GM18867 (cell line): Measurements from ENCODE around the gene E2F7.

ENCODE experiments used
- ATAC-seq: cut with Tn5 transposase; IDR thresholded peaks from one replicate; pipeline ENCODE4 v1.9.1; 2021; ENCODE audit warnings: mild to moderate bottlenecking, moderate library complexity; ENCODE audit not compliant: unreplicated experiment

Gene E2F7

DNA sequence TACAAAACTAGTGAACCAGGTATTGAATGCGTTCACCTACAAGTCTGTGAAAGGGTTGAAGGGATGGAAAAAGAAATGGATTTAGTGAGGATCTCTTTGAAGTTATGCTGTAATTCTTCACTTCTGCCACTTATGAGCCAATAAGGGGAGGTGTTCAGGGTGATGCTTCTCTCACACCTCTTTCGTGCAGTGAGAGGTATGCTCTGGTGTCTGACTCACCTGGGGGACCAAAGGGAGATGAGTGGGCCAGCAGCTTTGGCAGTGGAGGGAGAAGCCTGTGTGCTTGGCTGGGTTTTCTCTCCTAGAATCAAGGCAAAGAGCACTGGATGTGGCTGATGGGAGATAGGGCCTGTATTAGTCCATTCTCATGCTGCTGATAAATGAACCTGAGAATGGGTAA, 45.4 kb downstream of the E2F7 start:
- no peak for ATAC-seq

DNA sequence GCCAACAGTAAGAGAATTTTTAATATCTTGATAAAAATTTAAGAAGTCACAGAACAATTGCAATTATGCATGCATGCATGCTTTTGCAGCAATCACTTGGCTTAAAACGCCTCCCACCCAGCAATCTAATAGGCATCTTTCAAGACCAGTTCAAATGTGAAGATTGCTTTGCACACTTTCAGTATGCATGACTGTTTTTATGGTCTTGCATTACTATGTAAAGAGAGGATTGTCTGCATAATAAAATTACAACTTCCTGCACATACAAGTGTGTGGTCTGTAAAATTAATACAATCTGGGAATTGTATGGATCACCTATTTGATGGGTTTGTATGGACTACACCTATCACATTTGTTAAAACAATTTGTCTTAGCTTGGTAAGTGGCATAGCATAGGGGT, 48.8 kb downstream of the E2F7 start:
- no peak for ATAC-seq

DNA sequence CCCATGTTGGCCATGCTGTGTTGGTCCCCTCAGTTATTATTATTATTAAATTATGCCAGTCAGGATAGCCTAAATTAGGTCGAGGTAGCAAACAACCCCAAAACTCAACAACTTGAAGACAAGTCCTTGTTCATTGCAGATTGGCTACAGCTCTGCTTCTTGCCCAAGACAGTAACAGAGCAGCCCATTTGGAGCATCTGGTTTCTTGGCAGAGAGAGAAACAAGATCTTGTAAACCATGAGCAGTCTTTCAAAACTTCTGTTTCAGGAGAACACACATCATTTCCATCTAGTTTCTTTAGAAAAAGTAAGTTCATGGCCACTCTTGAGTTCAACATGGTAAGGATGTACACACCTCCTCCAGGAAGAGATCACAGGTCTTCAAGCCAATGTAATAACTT, 52.3 kb downstream of the E2F7 start:
- no peak for ATAC-seq

DNA sequence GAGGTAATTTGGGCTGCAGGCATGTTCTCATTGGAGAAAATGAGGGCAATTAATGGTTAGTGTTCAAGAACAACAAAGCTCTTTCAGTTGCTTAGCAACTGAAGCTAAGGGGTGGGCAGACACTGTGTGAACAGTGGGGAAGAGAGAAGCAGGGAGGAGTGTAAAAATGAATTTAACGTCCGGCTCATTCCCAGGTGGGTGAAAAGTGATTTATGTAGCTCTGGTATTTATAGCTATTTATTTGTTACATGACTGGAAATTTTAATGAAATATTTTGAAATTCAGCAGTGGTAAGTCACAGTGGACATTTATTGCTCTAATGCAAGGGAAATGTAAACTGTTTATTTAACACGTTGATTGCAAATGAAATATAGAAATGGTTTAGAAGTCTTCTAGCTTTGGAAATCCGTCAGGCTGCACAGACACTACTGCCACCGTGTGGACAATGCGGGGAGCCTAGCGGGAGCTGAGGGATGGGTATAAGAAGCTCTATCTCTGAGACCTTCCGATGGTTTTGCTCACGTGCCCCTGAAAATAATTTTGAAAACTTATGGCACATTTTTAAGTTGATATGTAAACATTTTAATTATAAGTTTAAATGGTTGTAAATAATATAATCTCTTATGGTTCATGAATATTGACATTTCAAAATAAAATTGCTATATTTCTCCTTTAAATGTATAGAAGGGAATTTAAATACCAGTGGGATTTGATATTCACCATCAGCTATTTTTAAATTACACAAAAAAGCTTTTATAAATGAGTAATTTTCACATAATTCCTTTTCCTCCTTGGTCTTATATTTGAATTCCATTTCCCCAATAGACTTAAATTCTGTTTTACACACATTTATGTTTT, 54.4 kb downstream of the E2F7 start:
- peak; percentile 95 for ATAC-seq

DNA sequence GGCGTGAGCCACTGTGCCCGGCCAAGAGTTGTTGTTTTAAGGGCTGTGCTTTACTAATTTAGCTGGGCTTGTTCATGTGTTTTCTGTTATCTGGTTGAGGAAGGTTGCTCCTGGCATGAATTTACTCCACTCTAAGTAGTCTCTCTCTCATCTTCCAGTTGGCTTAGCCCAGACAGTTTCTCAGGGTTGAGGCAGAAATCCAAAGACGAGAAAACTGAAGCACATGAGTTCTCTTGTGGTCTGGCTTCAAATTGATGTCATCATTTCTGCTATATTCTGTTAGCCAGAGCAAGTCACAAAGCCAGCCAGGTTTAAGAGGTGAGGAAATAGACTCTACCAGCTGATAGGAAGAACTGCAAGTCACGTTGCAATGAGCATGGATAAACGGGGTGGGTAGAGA, 57.9 kb downstream of the E2F7 start:
- ATAC-seq = no peak

DNA sequence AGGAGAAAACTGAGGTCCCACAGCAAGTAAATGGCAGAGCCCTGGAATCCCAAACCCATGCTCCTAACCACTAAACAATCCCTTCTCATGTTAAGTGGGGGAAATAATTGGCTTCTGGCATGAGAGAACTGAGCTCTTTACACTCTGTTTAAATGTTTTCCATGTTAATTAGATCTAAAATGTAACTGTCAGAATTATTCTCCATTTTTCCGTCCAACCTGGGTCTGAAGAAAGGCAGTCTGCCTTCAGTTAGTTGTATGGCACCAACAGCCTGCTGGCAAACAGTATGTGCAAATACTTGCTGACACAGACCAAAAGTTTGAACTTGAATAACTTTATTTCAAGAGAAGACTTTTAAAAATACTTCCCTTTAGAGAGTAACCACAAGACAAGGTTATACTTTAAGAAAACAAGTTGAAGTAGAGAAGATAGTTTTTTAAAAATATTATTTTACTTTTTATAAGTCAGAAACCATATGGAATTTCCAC, 59.7 kb downstream of the E2F7 start:
- no peak for ATAC-seq

DNA sequence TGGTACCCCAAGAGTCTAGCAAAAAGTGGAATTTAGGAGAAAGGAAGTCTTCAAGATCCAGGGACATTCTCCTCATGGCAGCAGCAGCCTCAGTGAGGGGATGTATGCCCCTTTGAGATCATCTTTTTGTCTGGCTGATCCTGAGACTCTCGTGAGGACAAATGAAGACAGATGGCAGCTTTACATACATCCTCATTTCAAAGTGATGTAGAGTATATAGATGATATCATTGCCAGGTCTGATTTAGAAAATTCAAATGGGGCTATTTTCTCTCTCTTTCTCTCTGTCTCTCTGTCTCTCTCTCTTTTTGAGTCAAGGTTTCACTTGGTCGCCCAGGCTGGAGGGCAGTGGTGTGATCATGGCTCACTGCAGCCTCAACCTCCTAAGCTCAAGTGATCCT, 61.5 kb downstream of the E2F7 start:
- ATAC-seq = no peak

DNA sequence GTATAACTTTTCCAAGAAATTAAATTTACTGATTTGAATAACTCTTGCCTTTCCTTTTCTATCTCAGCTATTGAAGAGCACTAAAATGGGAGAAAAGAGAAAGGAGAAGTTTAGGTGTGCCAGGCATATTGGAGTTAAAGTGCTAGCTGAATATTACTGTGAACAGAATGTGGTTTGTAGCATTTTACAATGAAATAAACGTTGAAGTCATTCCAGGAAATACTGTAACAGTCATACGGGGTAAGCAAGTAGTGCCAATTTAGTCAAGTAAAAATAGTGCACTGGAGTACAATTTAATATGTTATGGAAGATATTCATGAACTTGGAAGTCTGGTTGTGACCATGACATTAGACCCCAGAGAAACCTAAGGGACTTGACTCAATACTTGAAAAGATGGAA, 62.1 kb downstream of the E2F7 start:
- no peak for ATAC-seq

DNA sequence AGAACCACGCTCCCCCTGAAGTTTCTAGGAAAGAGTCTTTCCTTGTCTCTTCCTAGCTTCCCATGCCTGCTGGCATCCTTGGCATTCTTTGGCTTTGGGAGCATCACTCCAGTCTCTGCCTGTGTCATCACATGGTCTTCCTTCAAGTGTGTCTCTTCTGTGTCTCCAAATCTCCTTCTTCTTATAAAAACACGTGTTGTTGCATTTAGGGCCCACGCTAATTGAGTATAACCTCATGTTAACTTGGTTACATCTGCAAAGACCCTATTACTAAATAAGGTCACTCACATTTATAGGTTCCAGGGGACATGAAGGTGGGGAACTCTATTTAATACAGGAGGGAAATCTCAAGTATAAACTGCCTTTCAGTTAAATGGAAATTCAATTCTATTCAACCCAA, 63.0 kb downstream of the E2F7 start:
- ATAC-seq = no peak

DNA sequence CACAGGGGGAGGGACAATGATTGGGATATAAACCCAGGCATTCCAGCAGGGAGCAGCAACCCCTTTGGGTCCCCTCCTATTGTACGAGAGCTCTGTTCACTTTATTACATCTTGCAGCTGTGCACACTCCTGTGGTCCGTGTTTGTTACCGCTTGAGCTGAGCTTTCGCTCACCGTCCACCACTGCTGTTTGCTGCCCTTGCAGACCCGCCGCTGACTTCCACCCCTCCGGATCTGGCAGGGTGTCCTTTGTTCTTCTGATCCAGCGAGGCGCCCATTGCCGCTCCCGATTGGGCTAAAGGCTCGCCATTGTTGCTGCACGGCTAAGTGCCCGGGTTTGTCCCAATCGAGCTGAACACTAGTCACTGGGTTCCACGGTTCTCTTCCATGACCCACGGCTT, 64.1 kb downstream of the E2F7 start:
- ATAC-seq = no peak

DNA sequence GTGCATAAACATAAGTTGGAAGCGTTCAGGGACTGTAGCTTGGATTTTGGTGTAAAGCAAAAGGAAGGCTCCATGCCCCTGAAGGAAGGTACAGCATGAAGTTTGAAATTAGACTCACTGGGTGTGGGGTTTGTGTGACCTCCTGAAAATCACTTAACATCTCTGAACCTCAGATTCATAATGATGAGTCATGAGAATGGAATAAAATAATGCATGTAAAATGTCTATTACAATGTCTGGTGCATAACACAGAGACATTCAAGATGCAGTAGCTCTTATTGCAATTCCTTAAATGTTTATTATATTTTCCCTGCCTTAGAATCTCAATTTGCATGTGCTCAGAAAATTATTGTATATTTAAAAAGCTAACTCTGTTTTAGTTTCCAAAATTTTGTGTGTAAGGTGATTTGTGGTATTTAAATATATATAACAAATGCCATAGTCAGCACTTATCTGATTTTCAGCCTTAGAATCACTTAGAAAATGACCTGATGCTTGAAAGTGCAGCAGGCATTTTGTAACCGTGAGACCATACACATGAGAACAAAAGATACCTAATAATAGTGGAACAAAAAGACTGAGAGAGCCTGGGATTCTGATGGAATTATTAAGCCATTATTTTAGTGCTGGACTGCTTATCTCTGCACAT, 66.3 kb downstream of the E2F7 start:
- no peak for ATAC-seq

DNA sequence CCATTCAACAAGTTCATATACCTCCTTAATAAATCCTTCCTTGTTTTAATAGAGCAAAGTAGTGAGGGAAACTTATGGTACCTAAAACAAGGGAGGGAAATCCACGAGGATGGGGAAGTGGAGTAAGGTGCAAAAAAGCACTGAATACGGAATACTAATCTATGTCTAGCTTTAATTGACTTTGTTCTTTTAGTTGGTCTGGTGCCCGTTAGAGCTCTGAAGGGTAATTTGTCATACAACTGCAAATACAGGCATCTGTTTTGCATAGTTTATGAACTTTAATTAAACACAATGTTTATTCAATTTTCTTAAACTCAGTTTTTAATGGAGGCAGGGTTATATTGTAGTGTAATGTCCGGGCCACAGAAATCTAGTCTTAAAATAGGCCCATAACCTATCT, 67.0 kb downstream of the E2F7 start:
- ATAC-seq = no peak

DNA sequence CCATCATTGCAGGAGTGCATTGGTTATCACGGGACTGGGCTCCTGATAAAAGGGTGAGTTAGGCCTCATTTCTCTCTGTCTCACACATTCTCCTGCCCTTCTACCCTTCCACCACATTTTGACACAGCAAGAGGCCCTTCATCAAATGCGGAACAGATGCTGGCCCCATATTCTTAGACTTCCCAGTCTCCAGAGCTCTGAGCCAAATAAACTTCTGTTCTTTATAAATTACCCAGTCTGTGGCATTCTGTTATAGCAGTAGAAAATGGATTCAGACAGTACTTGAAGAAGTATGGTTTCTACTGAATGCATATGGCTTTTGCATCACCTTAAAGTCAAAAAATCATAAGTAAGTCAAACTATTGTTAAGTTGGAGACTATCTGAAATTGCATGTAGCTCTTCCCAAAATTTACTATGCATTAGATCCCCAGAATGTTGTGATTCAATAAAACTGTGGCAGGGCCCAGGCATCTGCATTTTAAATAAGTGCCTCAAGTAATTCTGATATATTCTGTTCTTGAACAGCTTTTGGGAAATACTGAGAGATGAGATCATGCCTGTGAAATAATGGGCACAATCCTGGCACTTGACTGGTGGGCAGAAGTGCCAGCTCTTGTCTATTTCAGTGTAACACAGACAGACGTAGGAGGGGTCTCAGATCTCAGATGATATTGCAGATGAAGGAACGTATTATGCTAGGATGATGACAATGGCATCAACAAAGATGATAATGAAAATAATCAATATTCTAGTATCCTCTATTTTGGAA, 68.2 kb downstream of the E2F7 start:
- ATAC-seq = no peak

DNA sequence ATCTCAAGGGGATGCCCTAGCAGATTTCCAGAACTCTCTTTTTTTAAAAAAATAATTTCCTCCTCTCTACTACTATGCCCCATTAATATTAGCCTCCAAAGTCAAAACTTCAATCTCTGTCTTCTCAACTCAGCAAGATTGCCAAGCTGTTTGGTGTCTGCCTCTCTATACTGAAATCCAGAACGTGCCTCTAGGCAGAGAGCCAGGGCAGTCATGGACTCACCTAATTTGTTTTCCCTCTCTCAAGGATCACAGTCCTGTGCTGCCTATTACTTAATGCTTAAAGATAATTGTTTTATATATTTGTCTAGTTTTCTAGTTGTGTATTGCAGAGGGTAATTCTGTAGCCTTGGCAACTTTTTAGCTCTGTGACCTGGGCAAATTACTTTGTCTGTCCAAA, 74.7 kb downstream of the E2F7 start:
- no peak for ATAC-seq

DNA sequence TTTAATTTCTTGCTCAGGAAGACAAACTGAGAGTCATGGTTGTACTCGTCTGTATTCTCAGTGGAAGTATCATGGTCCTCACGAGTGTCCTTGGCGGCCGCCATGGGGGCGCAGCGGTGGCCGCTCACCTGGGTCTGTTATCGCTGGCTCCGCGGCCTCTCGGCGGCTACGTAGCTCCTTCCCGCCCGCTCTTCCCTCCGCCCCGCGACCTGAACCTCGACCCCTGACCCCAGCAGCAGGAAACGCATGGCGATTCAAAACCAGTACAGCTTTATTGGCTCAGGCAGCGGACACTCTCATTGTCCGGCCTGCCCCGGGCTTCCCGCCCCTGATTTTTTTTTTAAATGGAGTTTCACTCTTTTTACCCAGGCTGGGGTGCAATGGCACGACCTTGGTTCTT, 80.8 kb downstream of the E2F7 start:
- no peak for ATAC-seq

DNA sequence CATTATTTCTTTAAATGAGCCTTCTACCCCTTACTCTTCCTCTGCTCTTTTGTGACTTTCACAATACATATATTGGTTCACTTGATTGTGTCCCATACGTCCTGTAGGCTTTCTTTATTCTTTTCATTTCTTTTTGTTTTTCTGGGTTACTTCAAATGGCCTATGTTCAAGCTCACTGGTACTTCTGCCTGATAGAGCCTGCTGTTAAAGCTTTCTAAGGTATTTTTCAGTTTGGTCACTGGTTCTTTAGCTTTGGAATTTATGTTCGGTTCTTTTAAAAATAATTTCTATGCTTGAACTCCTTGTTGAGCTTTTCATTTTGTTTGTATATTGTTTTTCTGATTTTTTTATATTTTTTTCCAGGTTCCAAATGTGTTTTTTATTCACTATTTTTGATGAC, 81.9 kb downstream of the E2F7 start:
- no peak for ATAC-seq

DNA sequence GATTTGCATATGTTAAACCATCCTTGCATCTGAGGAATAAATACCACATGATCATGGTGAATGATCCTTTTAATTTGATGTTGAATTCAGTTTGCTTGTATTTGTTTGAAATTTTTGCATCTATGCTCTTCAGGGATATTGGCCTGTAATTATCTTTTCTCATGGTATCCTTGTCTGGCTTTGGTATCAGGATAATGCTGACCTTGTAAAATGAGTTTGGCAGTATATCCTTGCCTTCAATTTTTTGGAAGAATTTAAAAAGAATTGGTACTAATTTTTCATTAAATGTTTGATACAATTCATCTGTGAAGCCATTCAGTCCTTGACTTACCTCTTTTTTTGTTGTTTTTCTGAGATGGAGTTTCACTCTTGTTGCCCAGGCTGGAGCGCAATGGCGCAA, 85.2 kb downstream of the E2F7 start:
- ATAC-seq = no peak

DNA sequence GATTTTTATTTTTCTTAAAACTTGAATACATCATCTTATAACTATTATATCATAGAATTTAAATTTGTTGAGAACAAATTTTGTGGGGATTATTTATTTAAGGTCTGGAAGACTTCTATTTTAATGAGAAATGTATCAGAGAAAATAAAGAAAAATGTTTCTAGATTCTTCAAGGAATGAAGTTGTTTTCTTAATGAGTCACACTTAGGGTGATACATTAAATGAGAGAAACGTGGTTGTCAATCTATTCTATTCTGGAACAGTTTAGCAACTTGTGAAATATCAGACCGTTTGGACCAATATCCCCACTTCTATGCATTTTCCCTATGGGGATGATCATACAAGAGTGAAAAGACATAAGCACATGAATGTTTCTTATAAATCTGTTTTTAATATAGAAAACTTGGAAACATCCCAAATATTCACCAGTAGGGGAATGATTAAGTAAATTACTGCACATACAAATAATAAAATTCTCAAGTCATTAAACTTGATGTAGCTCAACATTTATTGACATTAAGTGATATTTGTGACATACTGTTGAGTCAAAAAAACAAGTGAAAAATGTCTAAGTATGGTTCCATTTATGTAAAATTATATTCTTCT, 88.5 kb downstream of the E2F7 start:
- no peak for ATAC-seq
